Femur (tissue), 1 donor: Measurements from ENCODE around the gene HDAC7.
A peak's percentile ranks its signal among the peaks of the same experiment; 100 is the strongest.

Experiments used
- DNase-seq: peaks from one replicate; pipeline ENCODE4 v3.0.0-alpha.2; 2017

The HDAC7 gene

DNA sequence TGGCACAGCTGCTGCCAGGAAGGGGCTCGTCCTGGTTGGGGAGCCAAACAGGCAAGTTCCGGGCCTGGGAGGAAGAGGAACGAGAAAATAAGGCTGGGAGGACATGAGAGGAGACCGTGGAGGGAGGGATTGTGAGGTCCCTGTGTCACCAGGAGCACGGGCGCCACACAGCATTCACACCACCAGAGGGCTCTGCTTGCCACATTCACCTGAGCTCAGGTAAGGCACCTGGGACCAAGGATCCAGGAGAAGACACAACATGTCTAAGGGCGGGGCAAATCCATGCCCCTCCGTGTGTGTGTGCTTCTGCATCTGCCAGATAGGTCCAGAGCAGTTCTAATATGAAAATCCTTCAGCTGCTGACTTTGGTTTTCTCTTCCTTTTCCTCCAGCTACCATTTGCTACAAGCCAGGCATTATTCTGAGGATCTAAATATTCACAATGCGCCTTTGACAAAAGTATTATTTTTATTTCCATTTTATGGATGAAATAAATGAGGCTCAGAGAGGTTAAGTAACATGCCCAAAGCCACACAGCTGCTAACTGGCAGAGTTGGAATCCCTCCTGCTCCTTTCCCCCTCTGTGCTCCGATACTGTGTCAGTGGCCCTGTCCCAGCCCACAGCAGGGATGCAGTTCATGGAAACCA lies 75.6 kb downstream of the HDAC7 start:
- DNase-seq: no peak

DNA sequence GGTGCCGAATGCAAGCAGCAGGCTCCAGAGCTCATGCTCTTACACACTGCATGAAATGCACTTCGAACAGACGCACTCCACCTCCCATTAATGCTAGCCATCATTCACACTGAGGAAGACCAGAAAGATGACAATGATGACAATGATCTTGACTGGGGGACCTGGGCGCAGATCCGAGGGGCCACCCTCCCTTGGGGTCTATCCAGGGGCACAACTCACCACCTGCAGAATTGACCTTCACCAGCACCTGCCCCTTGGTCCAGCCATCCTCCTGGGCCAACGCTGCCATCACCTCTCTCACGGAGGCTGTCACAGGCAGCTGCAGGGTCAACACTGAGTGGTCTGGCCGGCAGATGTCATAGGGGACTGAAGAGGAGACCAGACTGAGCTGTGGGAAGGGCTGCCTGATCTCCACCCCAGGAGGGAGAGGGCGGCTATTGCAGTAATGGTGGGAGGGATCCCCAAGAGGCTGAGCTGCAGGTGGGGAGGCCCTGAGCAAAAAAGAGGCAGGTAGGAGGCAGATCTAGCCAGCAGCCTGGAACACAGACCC lies 76.3 kb downstream of the HDAC7 start:
- no peak for DNase-seq

DNA sequence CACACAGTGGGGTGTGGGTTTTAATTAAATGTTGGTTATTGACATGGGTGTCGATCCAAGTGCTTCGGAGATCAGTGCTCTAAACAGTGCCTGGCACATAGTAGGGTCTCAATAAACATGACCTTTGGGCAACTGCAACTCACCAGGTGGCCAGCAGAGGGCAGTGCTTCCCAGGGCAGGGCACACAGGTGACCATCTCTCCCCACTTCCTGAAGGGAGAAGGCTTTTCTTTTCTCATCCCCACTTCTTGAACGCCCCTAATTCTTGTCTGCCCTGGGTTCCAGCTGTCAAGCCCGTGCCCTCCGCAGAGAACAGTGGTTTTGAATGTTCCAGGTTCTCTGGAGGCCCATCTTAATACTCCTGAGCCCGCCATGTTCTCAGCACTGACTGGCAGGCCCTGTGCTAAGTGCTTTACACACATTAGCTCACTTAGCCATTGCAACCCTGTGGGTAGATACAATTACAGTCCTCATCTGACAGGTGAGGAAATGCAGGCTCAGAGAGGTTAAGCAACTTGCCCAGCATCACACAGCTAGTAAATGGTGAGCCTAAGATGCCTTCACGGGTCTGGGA lies 77.4 kb downstream of the HDAC7 start:
- peak; percentile 53 for DNase-seq

DNA sequence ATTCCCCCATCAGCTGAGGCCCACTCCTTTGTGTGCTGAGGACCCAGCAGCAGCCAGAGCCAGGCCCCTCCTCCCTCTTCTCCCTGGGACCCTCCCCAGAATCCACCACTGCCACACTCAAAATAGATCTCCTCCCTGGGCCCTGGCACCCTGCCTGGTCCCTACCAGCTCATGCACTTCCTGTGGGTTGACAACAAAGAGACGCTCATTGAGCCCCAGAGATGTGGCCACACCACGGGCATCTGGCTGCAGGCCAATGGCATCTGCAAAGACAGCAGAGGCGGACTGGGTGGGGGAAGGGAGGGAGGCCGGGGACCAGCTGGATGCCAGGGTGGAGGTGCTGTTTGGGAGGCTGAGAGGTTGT lies 78.4 kb downstream of the HDAC7 start:
- DNase-seq: peak; percentile 89

DNA sequence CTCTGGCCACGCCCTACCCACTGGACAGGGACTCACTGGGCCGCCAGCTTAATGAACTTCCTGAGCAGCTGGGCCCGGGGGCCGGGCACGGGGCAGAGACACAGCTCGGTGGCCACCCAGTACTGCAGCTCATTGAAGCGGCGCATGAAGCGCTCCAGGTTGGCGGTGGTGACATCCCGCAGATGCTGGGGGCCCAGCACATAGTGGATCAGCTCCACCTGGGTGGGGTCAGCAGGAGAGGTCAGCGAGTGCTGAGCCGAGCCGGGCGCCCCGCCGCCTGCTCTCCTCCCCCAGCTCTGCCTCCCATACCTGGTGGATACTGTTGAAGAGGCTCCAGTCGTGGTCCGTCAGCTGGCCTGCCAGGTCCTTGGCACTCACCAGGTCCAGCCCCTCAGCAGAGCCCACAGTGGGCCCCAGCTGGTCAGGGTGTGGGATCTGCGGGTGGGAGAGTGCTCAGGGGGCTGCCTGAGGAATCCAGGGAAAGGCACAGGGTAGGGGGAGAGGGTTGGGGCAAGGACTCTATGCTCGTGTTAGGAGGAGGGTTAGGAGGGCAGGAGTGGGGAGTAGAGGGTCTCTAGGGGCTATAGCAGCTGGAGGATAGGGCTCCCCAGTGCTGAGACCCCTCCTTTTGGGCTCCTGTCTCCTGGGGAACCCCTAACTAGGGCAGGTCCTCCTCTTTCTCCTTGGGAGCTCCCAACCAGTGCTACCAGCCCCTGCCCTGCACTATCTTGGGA lies 78.9 kb downstream of the HDAC7 start:
- no peak for DNase-seq

DNA sequence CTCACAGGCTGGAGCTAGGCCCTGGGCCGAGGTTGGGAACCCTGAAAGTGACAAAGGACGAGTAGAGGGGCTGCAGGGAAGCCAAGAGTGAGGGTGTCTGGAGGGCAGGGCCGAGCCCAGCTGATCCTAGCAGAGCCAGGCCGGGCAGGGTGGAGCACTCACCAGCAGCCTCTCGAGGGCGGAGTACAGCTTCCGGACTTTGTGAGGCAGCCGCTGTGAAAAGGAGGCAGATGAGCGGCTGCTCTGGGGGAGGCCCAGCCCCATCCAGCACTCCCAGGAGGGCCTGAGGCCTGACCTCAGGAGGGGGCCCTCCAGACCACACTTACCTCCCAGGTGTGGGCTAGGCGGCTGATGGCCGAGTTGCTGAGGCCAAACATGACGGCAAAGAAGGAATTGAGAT lies 79.7 kb downstream of the HDAC7 start:
- DNase-seq: no peak

DNA sequence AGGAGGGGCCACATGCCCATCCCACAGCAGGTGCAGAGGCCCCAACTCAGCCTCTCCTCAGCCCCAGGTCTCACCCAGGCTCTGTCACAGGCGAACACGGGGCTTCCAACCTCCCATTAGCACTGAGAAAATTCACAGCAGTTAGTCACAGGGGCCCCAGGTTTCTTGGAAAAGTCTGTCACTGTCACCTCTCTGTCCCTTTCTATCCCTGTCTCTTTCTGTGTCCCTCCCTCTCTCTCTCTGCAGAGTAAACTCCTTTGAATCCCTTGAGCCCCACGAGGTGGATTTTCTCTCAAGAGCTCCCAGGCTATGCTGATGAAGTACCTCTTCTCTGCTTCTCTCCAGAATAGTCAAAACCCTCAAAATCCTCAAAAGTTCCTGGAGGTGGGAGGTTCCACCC lies 80.4 kb downstream of the HDAC7 start:
- DNase-seq: no peak

DNA sequence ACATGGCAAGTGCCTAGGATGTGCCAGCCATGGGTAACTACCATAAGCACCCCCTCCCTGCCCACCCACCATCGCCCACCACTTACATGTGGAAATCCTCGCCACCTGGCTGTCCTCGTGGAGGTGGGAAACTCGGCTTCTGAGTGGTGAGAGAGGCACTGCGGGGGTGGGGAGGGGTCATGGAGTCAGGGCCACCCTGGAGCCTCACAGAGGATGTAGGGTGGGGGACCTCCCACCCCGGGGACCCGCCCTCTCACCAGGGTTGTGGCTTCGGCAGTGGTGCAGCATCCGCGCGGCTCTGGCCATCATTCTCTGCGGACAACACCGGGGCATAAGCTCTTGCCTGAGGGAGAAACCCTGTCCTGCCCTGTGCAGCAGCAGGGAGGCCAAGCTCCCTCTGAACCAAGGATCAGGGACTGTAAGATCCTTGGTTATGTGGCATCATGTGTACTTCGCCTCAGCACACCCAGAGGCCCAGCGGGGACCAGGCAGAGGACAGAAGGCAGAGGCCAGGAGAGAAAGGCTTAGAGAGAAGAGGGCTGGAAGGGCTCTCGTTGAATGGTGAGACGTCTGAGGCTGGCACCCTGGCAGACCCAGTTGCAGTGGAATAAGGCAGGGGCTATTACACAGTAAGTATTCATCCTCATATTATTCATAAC lies 81.6 kb downstream of the HDAC7 start:
- no peak for DNase-seq

DNA sequence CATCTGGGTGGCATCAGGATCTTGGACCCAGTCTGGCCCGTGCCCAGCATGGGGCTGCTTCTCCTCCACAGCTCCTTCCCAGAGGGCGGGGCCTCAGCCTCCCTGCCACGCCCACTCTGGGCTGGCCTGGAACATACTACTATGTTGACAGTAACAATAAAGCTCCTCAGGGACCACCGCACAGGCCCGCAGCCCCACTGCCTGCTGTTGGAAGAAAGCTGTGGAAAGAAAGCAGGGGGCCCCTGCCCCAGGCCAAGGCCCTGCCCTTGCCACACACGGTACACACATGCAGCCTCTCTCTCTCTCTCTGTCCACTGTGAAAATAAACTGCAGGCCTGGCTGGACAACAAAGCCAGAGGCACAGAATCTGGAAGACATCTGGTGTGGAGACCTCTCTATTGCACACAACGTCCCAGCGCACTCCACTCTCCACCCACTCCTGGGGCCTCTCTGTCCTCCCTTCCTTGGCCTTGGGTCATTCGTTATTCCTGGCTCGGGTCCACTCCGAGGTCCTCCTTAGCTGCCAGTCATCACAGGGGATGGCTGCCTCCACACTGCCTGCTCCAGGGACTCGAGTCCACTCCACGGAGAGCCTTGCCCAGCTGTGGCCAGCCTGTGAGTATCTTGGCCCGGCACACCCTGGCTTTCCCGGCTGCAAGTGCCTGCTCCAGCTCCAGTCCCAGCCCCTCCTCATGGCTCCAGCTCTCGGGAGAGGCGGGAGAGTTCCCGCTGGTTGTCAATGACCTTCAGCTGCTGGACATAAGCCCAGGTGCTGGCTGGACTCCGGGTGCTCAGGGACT lies 82.6 kb downstream of the HDAC7 start:
- DNase-seq: peak; percentile 74

DNA sequence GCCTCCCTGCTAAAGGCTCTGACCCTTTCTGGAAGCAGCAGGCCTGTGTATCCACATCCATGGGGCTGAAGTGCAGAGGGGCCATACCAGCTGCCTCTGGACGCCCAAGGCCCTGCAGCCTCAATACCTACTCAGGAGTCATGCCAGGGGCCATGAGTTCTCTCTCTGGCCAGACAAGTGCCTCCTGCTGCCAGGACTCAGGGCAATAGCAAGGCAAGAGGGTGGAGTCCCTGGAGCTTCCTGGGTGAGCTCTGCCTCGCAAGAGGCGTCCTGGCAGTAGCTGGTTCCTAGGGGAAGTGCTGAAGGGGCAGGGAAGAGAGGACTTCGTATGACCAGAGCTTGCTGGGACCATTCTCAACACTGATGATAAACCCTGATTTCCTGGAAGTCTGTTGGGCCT lies 83.5 kb downstream of the HDAC7 start:
- no peak for DNase-seq

DNA sequence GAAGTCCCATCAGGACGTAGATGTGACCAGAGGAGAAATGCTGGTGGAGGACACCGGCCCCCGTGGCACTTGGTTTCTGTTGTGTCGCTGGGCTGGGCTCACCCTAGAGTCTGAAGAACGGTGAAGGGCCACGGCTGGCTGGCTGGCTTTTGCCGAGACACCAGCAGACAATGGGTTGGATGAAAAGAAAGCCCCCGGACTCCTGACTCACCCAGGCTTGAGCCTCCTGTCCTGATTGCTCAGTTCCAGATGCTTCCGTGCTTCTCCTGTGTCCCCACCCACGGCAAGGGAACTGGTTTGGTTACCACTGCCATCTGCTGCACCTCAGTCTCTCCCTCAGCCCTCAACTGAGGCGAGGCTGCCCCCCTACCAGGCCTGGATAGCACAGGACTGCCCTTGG lies 84.1 kb downstream of the HDAC7 start:
- DNase-seq: no peak

DNA sequence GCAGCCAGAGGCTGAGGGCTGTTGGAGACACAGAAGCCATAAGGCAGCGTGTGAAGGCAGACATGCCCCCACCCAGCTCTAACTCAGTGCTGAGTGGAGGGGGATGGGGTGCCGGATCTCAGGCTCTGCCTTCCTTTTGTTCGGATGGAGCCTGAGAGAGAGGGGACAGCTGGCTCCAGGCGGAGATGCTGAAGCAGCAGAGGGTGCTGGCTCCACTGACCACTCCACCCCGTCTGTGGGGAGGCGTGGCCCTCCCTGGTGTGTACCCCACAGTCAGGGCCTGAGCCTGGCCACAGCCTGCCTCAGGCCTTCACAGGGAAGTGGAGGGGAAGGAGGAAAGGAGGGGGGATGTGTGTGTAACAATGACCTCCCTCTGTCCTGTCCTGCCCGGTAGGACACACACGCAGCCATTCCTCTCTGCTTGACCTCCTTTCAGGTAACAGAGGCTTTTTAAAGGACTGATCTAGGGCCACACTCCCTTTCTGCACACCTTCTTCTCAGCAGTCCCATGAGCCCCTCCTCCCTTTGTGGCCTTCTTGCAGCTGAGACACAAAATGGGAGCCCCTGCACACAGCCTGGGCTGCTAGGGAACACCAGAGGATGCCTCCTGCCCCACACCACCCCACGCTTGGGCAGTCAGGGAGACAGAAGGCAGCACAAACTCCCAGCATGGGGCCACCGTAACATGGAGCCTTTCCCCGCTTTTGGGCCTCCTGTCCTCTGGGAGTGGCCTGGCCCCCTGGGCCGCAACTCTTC lies 84.8 kb downstream of the HDAC7 start:
- no peak for DNase-seq

DNA sequence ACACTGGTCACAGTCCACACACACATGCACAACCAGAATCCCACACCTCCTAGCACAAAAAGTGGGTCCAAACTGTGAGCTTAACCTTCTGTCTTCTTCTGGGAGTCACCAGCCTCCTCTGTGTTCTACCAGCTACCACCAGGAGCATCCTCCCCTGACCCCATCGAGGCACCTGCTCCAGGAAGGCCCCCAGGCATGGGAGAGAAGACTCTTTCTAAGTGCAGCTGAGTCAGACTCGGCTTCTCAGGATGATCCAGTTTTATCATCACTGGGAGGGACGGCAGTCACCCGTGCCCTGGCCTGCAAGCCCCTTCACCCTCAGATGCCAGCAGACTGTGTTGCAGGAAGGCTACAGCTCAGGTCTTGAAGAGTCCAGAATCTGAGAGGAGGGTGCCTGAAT lies 86.6 kb downstream of the HDAC7 start:
- no peak for DNase-seq
